Activated naive CD8-positive, alpha-beta T cell treated with anti-CD3 and anti-CD28 coated beads for 36 hours (primary cell): ENCODE data around the gene LAPTM5. TPM values are rescaled to one million over a fixed set of nuclear protein-coding genes. Genes with fewer than 3 reads are reported as not detected.

ENCODE experiments used
- DNase-seq: peaks from one replicate; pipeline ENCODE4 v3.0.0; 2021
- H3K27ac Mint-ChIP-seq: one replicate; pipeline ENCODE4 v1.8.0; 2022; ENCODE audit warnings: mild to moderate bottlenecking, moderate library complexity, mixed read lengths
- H3K27me3 Mint-ChIP-seq: one replicate; pipeline ENCODE4 v1.8.0; 2022; ENCODE audit warnings: mild to moderate bottlenecking, mixed read lengths
- H3K36me3 Mint-ChIP-seq: one replicate; pipeline ENCODE4 v1.8.0; 2021; ENCODE audit warnings: mild to moderate bottlenecking, mixed read lengths
- H3K4me1 Mint-ChIP-seq: one replicate; pipeline ENCODE4 v1.8.0; 2021; ENCODE audit warnings: mixed read lengths
- H3K4me3 Mint-ChIP-seq: one replicate; pipeline ENCODE4 v1.8.0; 2022; ENCODE audit warnings: mild to moderate bottlenecking, moderate library complexity, mixed read lengths
- H3K9me3 Mint-ChIP-seq: one replicate; pipeline ENCODE4 v1.8.0; 2022; ENCODE audit warnings: mixed read lengths
- total RNA-seq, 2 experiments: library from RNA; stranded (reverse); gene quantifications; one replicate each; pipeline ENCODE4 v1.2.3, GENCODE V29; 2021

Gene LAPTM5
- total RNA-seq, 2 experiments from 2014 or later = 232 to 233 TPM

DNA sequence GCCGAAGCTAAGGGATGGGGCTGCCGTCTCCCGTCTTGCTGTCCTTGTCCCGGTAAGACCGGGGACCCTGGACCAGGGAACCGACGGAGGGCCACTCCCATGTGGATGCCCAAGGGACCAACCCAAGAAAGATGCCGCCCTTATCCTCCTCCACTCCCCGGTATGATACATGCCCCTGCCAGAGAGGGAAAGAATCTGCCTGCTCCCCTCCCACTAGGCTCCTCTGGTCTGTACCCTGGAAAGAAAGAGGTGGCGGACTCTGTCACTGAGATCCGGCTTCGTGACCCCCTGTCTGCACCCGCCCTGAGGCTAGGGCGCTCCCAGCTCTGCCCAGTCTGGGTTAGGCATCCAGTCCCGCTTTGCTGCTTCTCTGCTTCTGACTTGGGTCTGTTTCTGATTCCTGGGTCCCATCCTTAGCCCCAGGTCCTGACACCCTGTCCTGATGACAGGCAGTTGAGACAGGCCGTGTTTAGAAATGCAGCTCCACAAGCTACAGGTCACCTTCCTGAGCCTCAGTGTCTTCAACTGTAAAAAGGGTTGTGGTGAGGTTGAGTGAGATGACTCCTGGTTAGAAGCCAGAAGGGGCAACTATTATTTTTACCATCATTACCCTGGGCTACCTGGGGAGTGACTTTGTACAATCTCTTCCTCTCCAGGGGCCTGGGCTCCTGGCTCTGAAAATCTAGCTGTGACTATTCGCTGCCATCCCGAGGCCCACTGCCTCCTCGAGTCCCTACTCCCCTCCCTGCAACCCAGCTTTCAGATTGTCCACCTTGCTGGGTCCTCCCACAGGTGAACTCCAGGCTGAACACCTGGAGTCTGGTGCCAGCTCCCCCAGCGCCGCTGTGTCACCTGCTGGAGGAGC lies 37.9 kb downstream of the LAPTM5 start:
- no peak for DNase-seq
- peaks cover 22% of the 10 kb centered on the region for H3K36me3 Mint-ChIP-seq
- peaks cover 35% of the 10 kb centered on the region for H3K4me1 Mint-ChIP-seq
- peak overlapping the region; percentile 94 for H3K27ac Mint-ChIP-seq
- H3K9me3 Mint-ChIP-seq = peaks cover 10% of the 10 kb centered on the region
- peak overlapping the region; percentile 90 for H3K4me3 Mint-ChIP-seq
- no peaks in the 10 kb centered on the region for H3K27me3 Mint-ChIP-seq

DNA sequence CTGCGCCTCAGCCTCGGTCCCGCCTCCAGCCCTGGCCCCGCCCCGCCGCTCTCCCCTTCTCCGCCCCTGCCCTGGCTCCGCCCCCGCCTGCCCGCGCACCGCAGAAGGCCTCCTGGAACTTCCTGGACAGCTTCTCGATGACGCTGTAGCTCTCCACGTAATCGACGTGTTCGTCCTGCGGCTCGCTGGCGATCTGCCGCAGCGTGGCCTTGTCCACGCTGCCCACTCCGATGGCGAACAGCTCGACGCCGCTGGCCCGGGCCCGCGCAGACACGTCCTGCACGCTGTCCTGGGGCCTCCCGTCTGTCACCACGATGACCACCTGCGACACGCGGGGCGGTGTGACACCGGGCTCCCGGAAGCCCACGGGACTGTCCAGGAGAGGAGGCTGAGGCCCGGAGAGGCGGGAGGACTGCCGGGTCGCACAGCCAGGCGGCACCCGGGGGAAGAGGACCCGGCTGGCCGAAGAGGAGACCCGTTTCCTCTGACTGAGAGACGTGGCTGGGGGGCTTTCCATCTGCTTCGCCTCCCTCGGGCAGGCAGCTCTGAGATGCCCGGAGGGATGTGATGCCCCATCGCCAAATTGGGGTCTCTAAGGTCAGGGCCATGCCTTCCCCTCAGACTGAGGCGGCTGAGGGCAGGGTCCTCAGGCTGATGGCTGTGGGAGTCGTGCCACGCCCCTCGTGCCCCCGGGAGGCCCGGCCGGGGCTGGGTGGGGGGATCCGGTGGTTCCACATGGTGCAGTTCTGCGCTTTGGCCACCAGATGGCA lies 38.8 kb downstream of the LAPTM5 start:
- H3K4me1 Mint-ChIP-seq = peaks cover 29% of the 10 kb centered on the region
- H3K4me3 Mint-ChIP-seq = peak overlapping the region; percentile 90
- DNase-seq = peak; percentile 98
- no peaks in the 10 kb centered on the region for H3K27me3 Mint-ChIP-seq
- peak overlapping the region; percentile 94 for H3K27ac Mint-ChIP-seq
- peaks cover 25% of the 10 kb centered on the region for H3K36me3 Mint-ChIP-seq
- H3K9me3 Mint-ChIP-seq = peaks cover 10% of the 10 kb centered on the region

DNA sequence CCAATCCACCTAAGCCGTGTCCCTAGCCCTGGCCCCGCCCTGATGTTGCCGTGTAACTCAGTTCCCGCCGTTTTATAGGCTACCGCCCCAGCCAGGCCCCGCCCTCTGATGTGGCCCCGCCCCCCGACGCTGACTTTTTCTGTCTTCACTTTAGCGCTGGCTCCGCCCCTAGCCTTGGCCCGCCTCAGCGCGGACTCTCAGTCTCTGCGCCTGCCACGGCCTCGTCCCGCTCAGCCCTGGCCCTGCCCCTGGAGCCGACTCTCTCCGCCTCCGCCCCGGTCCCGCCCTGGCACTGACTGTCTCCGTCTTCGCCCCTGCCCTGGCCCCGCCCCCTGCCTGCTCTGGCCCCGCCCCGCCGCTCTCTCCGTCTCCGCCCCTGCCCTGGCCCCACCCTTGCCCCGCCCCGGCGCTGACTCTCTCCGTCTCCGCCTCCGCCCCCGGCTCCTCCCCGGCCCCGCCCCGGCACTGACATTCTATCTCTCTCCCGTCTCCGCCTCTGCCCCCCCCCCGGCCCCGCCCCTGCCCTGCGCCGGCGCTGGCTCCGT lies 39.4 kb downstream of the LAPTM5 start:
- H3K4me1 Mint-ChIP-seq = peaks cover 27% of the 10 kb centered on the region
- peaks cover 10% of the 10 kb centered on the region for H3K9me3 Mint-ChIP-seq
- peak overlapping the region; percentile 89 for H3K27ac Mint-ChIP-seq
- peak; percentile 99 for DNase-seq
- H3K36me3 Mint-ChIP-seq = peaks cover 25% of the 10 kb centered on the region
- H3K4me3 Mint-ChIP-seq = peak overlapping the region; percentile 90
- no peaks in the 10 kb centered on the region for H3K27me3 Mint-ChIP-seq

DNA sequence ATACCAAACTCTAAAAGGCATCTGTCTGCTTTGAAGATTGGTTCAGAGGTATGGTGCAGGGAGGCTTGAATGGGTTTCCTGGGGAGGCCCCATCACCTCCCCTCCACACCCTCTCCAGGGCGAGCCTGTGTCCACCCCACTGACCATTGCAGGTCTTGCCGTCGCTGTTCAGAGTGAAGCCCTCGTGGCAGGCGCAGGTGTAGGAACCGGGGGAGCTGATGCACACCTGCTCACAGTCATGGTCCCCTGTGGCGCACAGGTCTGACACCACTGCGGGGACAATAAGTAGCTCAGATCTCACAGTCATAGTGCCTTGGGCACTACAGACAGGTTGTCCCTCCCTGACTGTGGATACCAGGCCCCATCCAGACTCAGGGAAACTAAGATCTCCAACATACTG lies 40.9 kb downstream of the LAPTM5 start:
- Mint-ChIP-seq H3K36me3 (peaks cover 25% of the 10 kb centered on the region), H3K27me3 (no peaks in the 10 kb centered on the region), H3K4me3 (peak overlapping the region; percentile 30), H3K27ac (no peak overlapping the region), H3K4me1 (peaks cover 22% of the 10 kb centered on the region), H3K9me3 (peaks cover 10% of the 10 kb centered on the region)
- no peak for DNase-seq

DNA sequence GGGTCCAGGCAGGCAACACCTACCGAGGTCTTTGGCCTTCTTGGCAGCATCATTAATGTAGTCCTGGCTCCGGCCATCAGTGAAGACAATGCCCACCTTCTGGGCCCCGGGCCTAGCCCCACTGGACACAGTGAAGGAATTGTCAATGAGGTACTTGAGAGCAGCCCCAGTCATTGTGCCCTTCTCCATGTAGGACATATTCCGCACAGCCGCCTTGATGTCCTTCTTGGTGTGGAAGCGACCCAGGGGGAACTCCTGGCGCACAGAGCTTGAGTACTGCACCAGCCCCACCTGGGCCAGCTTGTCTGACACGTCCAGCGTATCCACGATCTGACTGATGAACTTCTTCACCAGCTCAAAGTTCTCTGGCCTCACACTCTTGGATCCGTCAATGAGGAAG lies 41.7 kb downstream of the LAPTM5 start:
- Mint-ChIP-seq H3K27ac (no peak overlapping the region), H3K36me3 (peaks cover 25% of the 10 kb centered on the region), H3K4me1 (peaks cover 19% of the 10 kb centered on the region), H3K4me3 (no peak overlapping the region), H3K27me3 (no peaks in the 10 kb centered on the region), H3K9me3 (peaks cover 10% of the 10 kb centered on the region)
- no peak for DNase-seq

DNA sequence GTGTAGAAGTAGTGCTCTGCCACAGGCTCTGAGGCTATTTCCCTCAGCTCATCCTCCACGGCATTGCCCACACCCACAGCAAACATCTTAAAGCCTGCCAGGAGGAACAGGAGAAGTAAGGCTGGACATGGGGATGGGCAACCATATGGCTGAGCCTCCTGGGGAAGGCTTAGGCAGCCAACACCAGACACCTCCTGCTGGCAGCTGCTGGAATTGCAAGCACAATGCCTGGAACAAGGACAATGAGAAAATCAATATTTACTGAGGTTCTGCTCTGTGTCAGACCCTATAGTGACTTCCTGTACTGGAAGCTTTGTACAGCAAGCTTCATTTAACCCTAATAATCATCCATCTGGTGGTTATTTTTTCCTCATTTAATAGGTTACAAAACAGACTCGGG lies 42.4 kb downstream of the LAPTM5 start:
- Mint-ChIP-seq H3K9me3 (peaks cover 10% of the 10 kb centered on the region), H3K4me3 (no peak overlapping the region), H3K27me3 (no peaks in the 10 kb centered on the region), H3K36me3 (peaks cover 25% of the 10 kb centered on the region), H3K27ac (no peak overlapping the region), H3K4me1 (peaks cover 18% of the 10 kb centered on the region)
- no peak for DNase-seq

DNA sequence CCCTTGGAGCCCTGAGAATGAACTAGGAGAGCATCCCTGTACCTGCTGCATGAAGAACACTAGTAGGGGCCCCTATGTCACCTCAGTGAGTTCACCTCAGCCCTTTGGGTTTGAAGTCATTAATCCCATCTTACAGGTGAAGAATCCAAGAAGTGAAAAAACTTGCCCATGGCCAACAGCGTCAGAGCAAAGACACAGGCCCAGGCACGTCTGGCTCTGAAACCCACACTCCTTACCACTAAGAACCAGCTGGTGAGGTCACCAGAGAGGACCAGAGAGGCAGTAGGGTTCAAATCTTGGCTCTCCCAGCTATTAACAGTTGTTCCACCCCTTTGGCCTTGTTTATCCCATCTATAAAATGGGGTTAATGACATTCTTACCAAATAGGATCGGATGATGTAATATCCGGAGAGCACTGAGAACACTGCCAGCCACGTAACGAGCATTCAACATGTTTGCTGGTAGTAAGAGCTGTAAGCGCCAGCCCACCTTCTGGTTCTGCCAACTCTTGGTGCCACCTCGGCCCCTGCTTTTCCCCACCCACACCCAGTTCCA lies 43.0 kb downstream of the LAPTM5 start:
- H3K27ac Mint-ChIP-seq = no peak overlapping the region

DNA sequence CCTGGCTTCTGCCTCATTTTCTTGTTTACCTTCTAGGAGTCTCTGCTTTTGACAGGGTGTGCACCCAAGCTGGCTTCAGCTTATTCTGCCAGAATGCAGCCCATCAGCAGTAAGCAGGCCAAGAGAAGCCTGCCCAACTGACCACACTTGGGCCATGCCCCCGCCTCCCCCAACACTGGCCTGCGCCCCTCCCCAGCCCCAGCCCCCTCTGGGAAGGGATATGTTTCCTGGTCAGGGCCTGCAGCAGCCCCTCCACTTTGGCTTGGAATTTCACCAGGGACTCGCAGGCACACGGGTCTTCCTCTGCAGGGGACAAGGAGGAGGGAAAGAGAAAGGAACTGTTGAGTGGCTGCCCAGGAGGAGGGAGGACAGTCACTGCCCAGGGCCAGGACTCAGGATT lies 43.5 kb downstream of the LAPTM5 start:
- H3K27me3 Mint-ChIP-seq = no peaks in the 10 kb centered on the region
- no peak for DNase-seq
- peaks cover 9% of the 10 kb centered on the region for H3K4me1 Mint-ChIP-seq
- H3K36me3 Mint-ChIP-seq = peaks cover 25% of the 10 kb centered on the region
- no peak overlapping the region for H3K27ac Mint-ChIP-seq
- no peak overlapping the region for H3K4me3 Mint-ChIP-seq
- H3K9me3 Mint-ChIP-seq = peaks cover 10% of the 10 kb centered on the region

More for the DNA sequence above, 43.0 kb downstream of the LAPTM5 start:
- Mint-ChIP-seq H3K27me3 (no peaks in the 10 kb centered on the region), H3K9me3 (peaks cover 10% of the 10 kb centered on the region), H3K36me3 (peaks cover 25% of the 10 kb centered on the region), H3K4me1 (peaks cover 13% of the 10 kb centered on the region), H3K4me3 (no peak overlapping the region)
- no peak for DNase-seq

DNA sequence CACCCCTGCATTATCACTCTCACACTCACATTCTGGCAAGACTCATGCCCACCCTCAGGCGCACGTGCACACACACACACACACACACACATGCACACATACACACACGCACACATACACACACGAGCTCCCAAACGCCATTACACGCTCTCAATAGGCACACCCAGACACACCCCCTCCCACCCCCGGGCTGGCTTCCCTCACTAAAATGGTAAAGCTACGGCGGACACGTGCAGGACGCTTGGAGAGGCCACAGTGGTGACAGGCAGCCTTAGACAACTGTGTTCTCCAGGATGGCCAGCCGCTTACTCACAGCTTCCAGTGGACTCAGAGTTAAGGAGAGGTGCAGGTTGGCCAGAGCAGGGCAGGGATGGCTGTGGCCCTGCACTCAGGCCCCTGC lies 44.3 kb downstream of the LAPTM5 start:
- Mint-ChIP-seq H3K9me3 (peaks cover 10% of the 10 kb centered on the region), H3K27me3 (no peaks in the 10 kb centered on the region), H3K27ac (no peak overlapping the region), H3K36me3 (peaks cover 25% of the 10 kb centered on the region), H3K4me1 (peaks cover 9% of the 10 kb centered on the region), H3K4me3 (no peak overlapping the region)
- DNase-seq = no peak

DNA sequence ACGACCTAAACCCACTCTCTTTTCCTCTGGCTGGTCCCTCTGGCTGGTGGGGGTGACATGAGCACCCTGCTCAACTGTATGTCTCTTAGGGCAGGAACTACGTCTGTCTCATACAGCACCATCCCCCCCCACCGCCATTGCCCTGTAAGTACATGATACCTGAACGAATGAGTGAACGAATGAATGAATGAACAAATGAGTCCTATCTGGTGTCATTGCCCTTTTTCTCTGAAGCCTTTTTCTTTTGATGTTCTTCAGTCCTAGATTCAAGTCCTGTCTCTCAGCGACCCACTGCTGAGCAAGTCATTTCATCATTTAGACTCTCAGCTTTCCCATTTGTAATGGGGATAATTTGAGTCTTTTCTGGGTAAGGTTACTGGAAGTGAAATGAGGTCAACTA lies 45.0 kb downstream of the LAPTM5 start:
- Mint-ChIP-seq H3K9me3 (peaks cover 8% of the 10 kb centered on the region), H3K36me3 (peaks cover 23% of the 10 kb centered on the region), H3K4me3 (no peak overlapping the region), H3K4me1 (peaks cover 7% of the 10 kb centered on the region), H3K27ac (no peak overlapping the region), H3K27me3 (no peaks in the 10 kb centered on the region)
- DNase-seq = no peak

DNA sequence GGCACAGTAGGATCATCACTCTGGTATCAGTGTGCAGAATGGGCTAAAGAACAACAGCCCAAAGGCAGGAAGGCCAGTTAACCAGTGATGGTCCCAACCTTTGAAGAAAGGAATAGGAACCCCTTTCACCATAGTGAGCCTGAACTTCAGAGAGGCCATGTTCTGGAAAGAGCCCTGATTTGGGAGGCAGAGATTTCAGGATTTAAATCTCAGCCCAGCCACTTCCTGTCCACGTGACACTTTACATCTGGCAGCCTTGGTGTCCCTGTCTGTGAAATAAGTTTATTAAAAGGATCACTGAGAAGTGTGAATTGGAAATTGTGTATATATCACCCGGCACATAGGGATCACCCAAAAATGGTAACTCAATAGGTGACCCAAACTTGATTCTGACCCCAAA lies 47.2 kb downstream of the LAPTM5 start:
- H3K9me3 Mint-ChIP-seq = peaks cover 4% of the 10 kb centered on the region
- DNase-seq = no peak
- H3K27me3 Mint-ChIP-seq = peaks cover 3% of the 10 kb centered on the region
- no peaks in the 10 kb centered on the region for H3K4me1 Mint-ChIP-seq
- H3K4me3 Mint-ChIP-seq = no peak overlapping the region
- no peak overlapping the region for H3K27ac Mint-ChIP-seq
- peaks cover 8% of the 10 kb centered on the region for H3K36me3 Mint-ChIP-seq

DNA sequence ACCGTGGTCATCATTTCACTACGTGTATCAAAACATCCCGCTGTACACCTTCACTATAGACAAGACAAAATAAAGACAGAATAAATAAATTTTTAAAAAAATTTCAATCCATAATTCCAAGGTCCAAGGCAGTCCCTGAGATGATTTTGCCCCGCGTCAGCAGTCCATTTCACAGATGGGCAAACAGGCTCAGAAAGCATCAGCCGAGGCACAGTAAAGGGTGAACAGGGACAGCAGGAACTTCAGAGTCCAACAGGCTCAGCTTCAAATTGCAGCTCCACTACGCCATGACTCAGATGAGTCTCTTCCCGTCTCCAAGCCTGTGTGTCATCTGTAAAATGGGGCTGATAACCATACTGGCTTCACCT lies 49.2 kb downstream of the LAPTM5 start:
- DNase-seq = no peak
- Mint-ChIP-seq H3K9me3 (no peaks in the 10 kb centered on the region), H3K4me3 (no peak overlapping the region), H3K27ac (no peak overlapping the region), H3K27me3 (peaks cover 3% of the 10 kb centered on the region), H3K36me3 (no peaks in the 10 kb centered on the region), H3K4me1 (no peaks in the 10 kb centered on the region)

DNA sequence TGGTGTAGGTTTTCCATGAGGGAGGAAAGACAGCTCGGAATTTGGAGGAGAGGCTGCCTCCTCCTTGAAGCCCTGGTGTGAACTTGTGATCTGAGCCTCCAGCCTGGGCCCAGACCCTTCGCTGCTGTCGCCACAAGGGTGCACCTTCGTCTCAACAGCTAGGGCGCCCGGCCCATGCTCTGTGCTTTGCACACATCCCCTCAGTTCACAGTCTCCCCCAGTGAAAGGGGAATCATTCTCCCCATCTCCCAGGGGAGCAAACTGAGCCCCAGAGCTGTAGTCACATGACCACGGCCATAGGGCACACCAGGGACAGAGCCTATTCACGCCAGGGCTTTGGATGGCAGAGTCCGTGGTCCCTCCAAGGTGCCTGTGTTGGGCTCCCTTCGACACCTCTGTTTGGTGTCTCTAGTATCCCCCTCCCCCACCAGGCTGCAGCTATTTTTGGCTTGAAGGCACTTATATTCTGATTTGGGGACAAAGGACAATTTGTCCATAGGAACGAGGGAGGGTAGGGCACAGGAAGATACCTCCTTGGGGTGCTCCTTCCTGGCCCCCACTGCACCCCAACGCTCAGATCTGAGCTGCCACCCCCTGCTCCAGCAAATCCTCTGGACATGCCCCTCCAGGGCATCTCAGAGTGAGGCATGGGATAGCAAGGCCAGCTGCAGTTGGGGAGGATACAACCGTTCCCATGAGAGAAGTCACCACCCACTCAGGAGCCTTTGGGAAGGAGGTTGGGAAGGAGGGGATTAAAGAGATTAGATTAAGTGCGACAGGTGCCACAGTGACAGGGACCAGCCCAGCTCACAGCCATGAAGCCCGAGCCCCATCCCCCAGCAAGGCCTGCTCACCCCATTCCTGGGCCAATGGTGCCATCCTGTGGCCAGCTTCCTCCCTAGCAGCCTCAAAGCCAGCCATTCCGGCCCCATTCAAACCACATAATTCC lies 49.9 kb downstream of the LAPTM5 start:
- H3K4me1 Mint-ChIP-seq = no peaks in the 10 kb centered on the region
- peak; percentile 63 for DNase-seq
- H3K36me3 Mint-ChIP-seq = no peaks in the 10 kb centered on the region
- peaks cover 3% of the 10 kb centered on the region for H3K27me3 Mint-ChIP-seq
- no peak overlapping the region for H3K4me3 Mint-ChIP-seq
- no peak overlapping the region for H3K27ac Mint-ChIP-seq
- no peaks in the 10 kb centered on the region for H3K9me3 Mint-ChIP-seq

DNA sequence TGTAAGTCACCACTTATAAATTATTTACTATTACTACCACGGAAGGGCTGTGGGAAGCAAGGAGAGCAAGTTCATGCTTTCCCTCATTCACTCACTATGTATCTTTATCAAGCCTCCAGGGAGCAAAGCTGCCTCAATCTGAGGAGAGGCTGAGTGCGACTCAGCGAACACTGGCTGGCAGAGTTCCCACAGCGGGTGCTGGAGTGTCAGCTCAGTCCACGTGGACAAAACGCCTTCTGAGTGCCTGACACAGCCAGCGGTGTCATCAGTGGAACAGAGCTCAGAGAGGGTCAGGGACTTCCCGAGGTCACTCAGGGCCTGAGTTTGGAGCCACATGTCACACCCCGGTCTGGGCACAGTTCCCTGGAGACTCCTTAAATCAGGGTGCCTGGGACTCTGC lies 51.0 kb downstream of the LAPTM5 start:
- Mint-ChIP-seq H3K4me1 (no peaks in the 10 kb centered on the region), H3K36me3 (no peaks in the 10 kb centered on the region), H3K9me3 (no peaks in the 10 kb centered on the region), H3K27me3 (peaks cover 3% of the 10 kb centered on the region), H3K4me3 (no peak overlapping the region), H3K27ac (no peak overlapping the region)
- DNase-seq = no peak
